Fibroblast of lung (primary cell): ENCODE data around the gene PER2. TPM values are rescaled to one million over a fixed set of nuclear protein-coding genes. Genes with fewer than 3 reads are reported as not detected.
A peak's percentile ranks its signal among the peaks of the same experiment; 100 is the strongest.

Experiments used
- DNase-seq, 2 donors: peaks; one replicate each; pipeline versions ENCODE4 v3.0.0 to v3.0.0-alpha.2; 2010; ENCODE audit warnings: low read depth in 2 of 2
- H2AFZ ChIP-seq: 2 replicates; pipeline ENCODE4 v1.5.1; 2012; ENCODE audit warnings: low read length, control low read depth, inconsistent platforms
- H3K27ac ChIP-seq: 2 replicates; pipeline ENCODE4 v1.5.1; 2011; ENCODE audit warnings: low read length, control low read depth; ENCODE audit not compliant: insufficient read depth
- H3K27me3 ChIP-seq: 2 replicates; pipeline ENCODE4 v1.5.1; 2011; ENCODE audit warnings: mild to moderate bottlenecking, low read length; ENCODE audit not compliant: control insufficient read depth, insufficient read depth
- H3K36me3 ChIP-seq: 2 replicates; pipeline ENCODE4 v1.5.1; 2011; ENCODE audit warnings: low read length; ENCODE audit not compliant: control insufficient read depth, insufficient read depth
- H3K4me1 ChIP-seq: 2 replicates; pipeline ENCODE4 v1.5.1; 2011; ENCODE audit warnings: low read length; ENCODE audit not compliant: control insufficient read depth, insufficient read depth; ENCODE audit errors: extremely low read depth
- H3K4me2 ChIP-seq: 2 replicates; pipeline ENCODE4 v1.5.1; 2011; ENCODE audit warnings: low read length, control low read depth; ENCODE audit not compliant: insufficient read depth; ENCODE audit errors: extremely low read depth
- H3K4me3 ChIP-seq, 4 experiments: fragments of 200-600 bp in 1 of 4; sonication (generic) in 1 of 4; replicated peaks in 1 of 4; 2 replicates each; pipeline ENCODE4 v1.5.1; 2011 to 2016; ENCODE audit warnings: low read length in 4 of 4, low read depth in 3 of 4, mild to moderate bottlenecking in 3 of 4, control low read depth in 2 of 4, inconsistent platforms in 1 of 4, mixed read lengths in 1 of 4; ENCODE audit not compliant: insufficient read depth in 1 of 4; ENCODE audit errors: control extremely low read depth in 1 of 4
- H3K79me2 ChIP-seq: 2 replicates; pipeline ENCODE4 v1.5.1; 2012; ENCODE audit warnings: mild to moderate bottlenecking, low read length, inconsistent platforms; ENCODE audit not compliant: control insufficient read depth, insufficient read depth
- H3K9ac ChIP-seq: 2 replicates; pipeline ENCODE4 v1.5.1; 2011; ENCODE audit warnings: mild to moderate bottlenecking, low read length, control low read depth; ENCODE audit not compliant: insufficient read depth
- H3K9me3 ChIP-seq: 2 replicates; pipeline ENCODE4 v1.5.1; 2012; ENCODE audit warnings: low read depth, low read length; ENCODE audit not compliant: control insufficient read depth, insufficient read depth
- H4K20me1 ChIP-seq: 2 replicates; pipeline ENCODE4 v1.5.1; 2011; ENCODE audit warnings: low read length; ENCODE audit not compliant: control insufficient read depth, insufficient read depth; ENCODE audit errors: extremely low read depth
- CTCF ChIP-seq, 2 donors: IDR thresholded peaks in 1 of 2; conservative IDR thresholded peaks in 1 of 2; 1 replicate in 1 of 2; 2 replicates in 1 of 2; pipeline ENCODE4 v1.5.1; 2011 to 2012; ENCODE audit warnings: low read length in 2 of 2, control low read depth in 1 of 2, inconsistent platforms in 1 of 2, low read depth in 1 of 2, mild to moderate bottlenecking in 1 of 2
- EZH2 ChIP-seq: IDR thresholded peaks from 2 replicates; pipeline ENCODE4 v1.5.1; 2012; ENCODE audit warnings: low read length, control low read depth, mild to moderate bottlenecking; ENCODE audit errors: missing control alignments
- polyA plus RNA-seq, 2 donors: library from polyadenylated mRNA; depleted of rRNA in 1 of 2; stranded (reverse) in 1 of 2; unstranded in 1 of 2; fragments of >200 nt; gene quantifications; 2 replicates each; pipeline ENCODE4 v1.2.1, GENCODE V29; 2011 to 2012; ENCODE audit warnings: missing spikeins in 1 of 2
- total RNA-seq: library from RNA; depleted of rRNA; stranded (reverse); fragments of >200 nt; gene quantifications from 2 replicates; pipeline ENCODE4 v1.2.1, GENCODE V29; 2014

Gene PER2
- total and polyA plus RNA-seq, 2 donors (not counting 1 experiment from before 2014, with no cell fraction given): 1.9 to 4.6 TPM

- Histone ChIP-seq H3K79me2 (no peaks in the 10 kb centered on the region), H2AFZ (no peak overlapping the region), H3K4me2 (no peak overlapping the region), H3K27me3 (peaks cover 4% of the 10 kb centered on the region), H3K36me3 (no peaks in the 10 kb centered on the region), H4K20me1 (no peaks in the 10 kb centered on the region), H3K9ac (no peak overlapping the region), H3K9me3 (no peaks in the 10 kb centered on the region), H3K4me1 (no peaks in the 10 kb centered on the region), H3K4me3 (no peak overlapping the region), H3K27ac (no peak overlapping the region)
- no peak for TF ChIP-seq EZH2
- TF ChIP-seq CTCF (conservative IDR thresholded peaks at IDR 0.05 in 1 of 2, IDR thresholded peaks at IDR 0.05 in 1 of 2; ENCODE audit: low read depth in 1 of 2, low read length in 2 of 2): peak in 1 of 2 donors; percentile 24
- DNase-seq: no peak
Measured at GRCh38 chr2:238305092-238305862, 16.9 kb upstream of the PER2 start.

- H3K4me1 ChIP-seq: no peaks in the 10 kb centered on the region
- no peak for DNase-seq
- no peak overlapping the region for H3K9ac ChIP-seq
- no peak overlapping the region for H3K27ac ChIP-seq
- no peak overlapping the region for H2AFZ ChIP-seq
- no peak overlapping the region for H3K4me2 ChIP-seq
- H3K9me3 ChIP-seq: no peaks in the 10 kb centered on the region
- no peak overlapping the region for H3K4me3 ChIP-seq
- no peaks in the 10 kb centered on the region for H3K36me3 ChIP-seq
- no peaks in the 10 kb centered on the region for H4K20me1 ChIP-seq
- H3K27me3 ChIP-seq: peaks cover 9% of the 10 kb centered on the region
- H3K79me2 ChIP-seq: no peaks in the 10 kb centered on the region
- TF ChIP-seq EZH2: no peak
- TF ChIP-seq CTCF (conservative IDR thresholded peaks at IDR 0.05 in 1 of 2, IDR thresholded peaks at IDR 0.05 in 1 of 2; ENCODE audit: low read depth in 1 of 2, low read length in 2 of 2): no peak
Measured at GRCh38 chr2:238304116-238304515, 15.7 kb upstream of the PER2 start.

GRCh38 chr2:238302751-238303150, 14.3 kb upstream of the PER2 start:
- H3K4me2 ChIP-seq: no peak overlapping the region
- no peaks in the 10 kb centered on the region for H3K4me1 ChIP-seq
- peaks cover 10% of the 10 kb centered on the region for H3K27me3 ChIP-seq
- no peak for DNase-seq
- H4K20me1 ChIP-seq: no peaks in the 10 kb centered on the region
- H3K9ac ChIP-seq: no peak overlapping the region
- no peak overlapping the region for H2AFZ ChIP-seq
- H3K36me3 ChIP-seq: no peaks in the 10 kb centered on the region
- TF ChIP-seq CTCF (conservative IDR thresholded peaks at IDR 0.05 in 1 of 2, IDR thresholded peaks at IDR 0.05 in 1 of 2; ENCODE audit: low read depth in 1 of 2, low read length in 2 of 2) (no peak), EZH2 (no peak)
- no peak overlapping the region for H3K4me3 ChIP-seq
- no peak overlapping the region for H3K27ac ChIP-seq
- no peaks in the 10 kb centered on the region for H3K9me3 ChIP-seq
- H3K79me2 ChIP-seq: no peaks in the 10 kb centered on the region
